Choroid plexus epithelial cell (primary cell): ENCODE data around the gene STX1A.
"Not testable (repeated sequence)": the region's sequence is repeated elsewhere in the genome, so short reads cannot be mapped to it uniquely, and the experiment has no call there.

Source experiments
- DNase-seq: peaks from one replicate; pipeline ENCODE4 v3.0.0-alpha.2; 2010; ENCODE audit warnings: low read depth
- H3K4me3 ChIP-seq: 2 replicates; pipeline ENCODE4 v1.5.1; 2011; ENCODE audit warnings: low read depth, mild to moderate bottlenecking, control low read depth, low read length, moderate library complexity
- CTCF ChIP-seq: conservative IDR thresholded peaks from 2 replicates; pipeline ENCODE4 v1.5.1; 2011; ENCODE audit warnings: low read depth, mild to moderate bottlenecking, control low read depth, inconsistent platforms, low read length, moderate library complexity

STX1A gene

GRCh38 chr7:73723813-73724212 is 4.3 kb upstream of the STX1A start:
- no peak for DNase-seq
- H3K4me3 ChIP-seq = no peak overlapping the region
- no peak for TF ChIP-seq CTCF

DNA sequence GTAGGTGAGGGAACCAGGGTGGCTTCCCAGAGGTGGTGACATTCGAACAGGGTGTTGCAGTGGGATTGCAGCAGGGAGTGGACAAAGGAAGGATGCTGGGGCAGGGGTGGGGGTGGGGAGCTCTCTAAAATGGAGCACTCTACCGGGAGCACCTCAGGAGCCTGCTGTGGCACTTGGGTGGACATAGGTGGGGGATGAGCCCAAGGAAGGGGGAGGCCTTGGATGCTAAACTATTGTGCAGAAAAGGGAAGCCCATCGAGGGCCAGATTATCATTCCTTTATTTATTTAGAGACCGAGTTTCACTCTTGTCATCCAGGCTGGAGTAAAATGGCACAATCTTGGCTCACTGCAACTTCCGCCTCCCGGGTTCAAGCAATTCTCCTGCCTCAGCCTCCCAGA is 3.3 kb upstream of the STX1A start:
- DNase-seq = no peak
- no peak for TF ChIP-seq CTCF
- no peak overlapping the region for H3K4me3 ChIP-seq

DNA sequence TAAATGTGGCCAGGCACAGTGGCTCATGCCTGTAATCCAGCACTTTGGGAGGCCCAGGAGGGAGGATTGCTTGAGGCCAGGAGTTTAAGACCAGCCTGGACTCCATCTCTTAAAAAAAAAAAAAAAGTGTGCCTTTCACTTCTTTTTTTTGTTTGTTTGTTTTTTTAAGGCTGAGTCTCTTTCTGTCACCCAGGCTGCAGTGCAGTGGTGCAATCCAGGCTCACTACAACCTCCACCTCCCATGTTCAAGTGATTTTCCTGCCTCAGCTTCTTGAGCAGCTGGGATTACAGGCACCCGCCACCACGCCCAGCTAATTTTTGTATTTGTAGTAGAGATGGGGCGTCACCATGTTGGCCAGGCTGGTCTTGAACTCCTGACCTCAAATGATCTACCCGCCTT is 2.7 kb upstream of the STX1A start:
- H3K4me3 ChIP-seq, DNase-seq: not testable (repeated sequence)

- H3K4me3 ChIP-seq = no peak overlapping the region
- no peak for DNase-seq
- TF ChIP-seq CTCF = no peak
Observed at GRCh38 chr7:73721377-73721817, 1.9 kb upstream of the STX1A start.

- H3K4me3 ChIP-seq, DNase-seq: not testable (repeated sequence)
Observed at GRCh38 chr7:73720443-73720842, 974 bp upstream of the STX1A start.

GRCh38 chr7:73719806-73720169 is 319 bp upstream of the STX1A start:
- TF ChIP-seq CTCF = no peak
- peak overlapping the region; percentile 57 for H3K4me3 ChIP-seq
- DNase-seq = no peak

- DNase-seq = no peak
- TF ChIP-seq CTCF = no peak
- peak overlapping the region; percentile 80 for H3K4me3 ChIP-seq
Observed at GRCh38 chr7:73718438-73718881, 1.0 kb downstream of the STX1A start.

- DNase-seq = peak; percentile 92
- peak overlapping the region; percentile 80 for H3K4me3 ChIP-seq
- no peak for TF ChIP-seq CTCF
Observed at GRCh38 chr7:73717991-73718405, 1.5 kb downstream of the STX1A start.
